Lower lobe of right lung (tissue), 2 donors: ENCODE results near the gene THTPA. TPM values are rescaled to one million over a fixed set of nuclear protein-coding genes. Genes with fewer than 3 reads are reported as not detected.

Experiments used
- ATAC-seq, 2 donors: fragments of 200-7000 bp; cut with Tn5 transposase; one replicate each; pipeline ENCODE4 v1.9.1; 2020 to 2022; ENCODE audit warnings: mild to moderate bottlenecking in 2 of 2, moderate library complexity in 2 of 2
- DNase-seq: peaks from one replicate; pipeline ENCODE4 v3.0.0-alpha.2; 2020
- H3K27ac ChIP-seq: fragments of 200-600 bp; one replicate; pipeline ENCODE4 v1.8.0; 2022
- H3K27me3 ChIP-seq: fragments of 200-600 bp; one replicate; pipeline ENCODE4 v1.8.0; 2022; ENCODE audit warnings: low read depth
- H3K36me3 ChIP-seq: fragments of 200-600 bp; one replicate; pipeline ENCODE4 v1.8.0; 2022; ENCODE audit warnings: mild to moderate bottlenecking
- H3K4me1 ChIP-seq: fragments of 200-600 bp; one replicate; pipeline ENCODE4 v1.8.0; 2022
- H3K4me3 ChIP-seq: fragments of 200-600 bp; one replicate; pipeline ENCODE4 v1.8.0; 2022; ENCODE audit warnings: mild to moderate bottlenecking
- H3K9me3 ChIP-seq: fragments of 200-600 bp; one replicate; pipeline ENCODE4 v1.8.0; 2022
- CTCF ChIP-seq: fragments of 200-600 bp; IDR thresholded peaks from one replicate; pipeline ENCODE4 v1.8.0; 2022; ENCODE audit warnings: antibody characterized with exemption, mild to moderate bottlenecking
- intact Hi-C: fragments of 100-400 bp; cut with DNase I; formaldehyde crosslinking; loops from one replicate; pipeline ENCODE4 v1.11.0; 2022
- total RNA-seq: library from RNA; stranded (reverse); fragmentation: NEBNext Ultra II Directional; extraction: Animal tissue kit (Norgen Biotek cat#: 25700); gene quantifications from one replicate; pipeline ENCODE4 v1.2.1, GENCODE V29; 2021
- donor health status: DM: no; HTN: yes; CAD: no; lungs with severe emphysema.

The THTPA gene
- total RNA-seq, 1 donor from 2014 or later: 19.1 TPM

- Histone ChIP-seq H3K9me3 (no peaks in the 10 kb centered on the region), H3K4me3 (no peak overlapping the region), H3K36me3 (no peaks in the 10 kb centered on the region), H3K4me1 (peaks cover 5% of the 10 kb centered on the region), H3K27me3 (no peaks in the 10 kb centered on the region), H3K27ac (no peak overlapping the region)
- ATAC-seq (no peak), DNase-seq (no peak)
- intact Hi-C loops: no loop called here
- TF ChIP-seq CTCF: no peak
These were observed 25.6 kb upstream of the THTPA start for GRCh38 chr14:23530375-23531055.

DNA sequence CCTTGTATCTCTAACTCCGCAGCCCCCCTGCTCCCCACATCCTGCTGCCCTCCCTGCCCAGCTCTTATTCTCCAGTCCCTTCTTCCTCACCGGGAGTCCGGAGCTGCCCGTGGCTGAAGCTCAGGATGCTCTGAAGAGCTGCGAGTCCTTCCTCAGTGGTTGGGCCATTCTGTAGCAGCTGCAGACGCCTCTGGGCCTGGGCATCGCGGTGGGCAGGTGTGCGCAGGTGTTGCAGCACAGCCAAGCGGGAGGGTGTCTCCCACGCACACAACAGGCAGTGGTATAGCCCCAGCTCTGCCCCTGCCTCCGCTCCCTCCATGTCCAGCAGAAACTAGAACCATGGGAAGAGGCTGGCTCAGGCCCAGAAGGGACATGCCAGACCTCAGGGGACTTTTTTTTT, 24.7 kb upstream of the THTPA start:
- no peak for TF ChIP-seq CTCF
- ATAC-seq: no peak
- Histone ChIP-seq H3K27ac (no peak overlapping the region), H3K4me1 (peaks cover 5% of the 10 kb centered on the region), H3K36me3 (no peaks in the 10 kb centered on the region), H3K27me3 (no peaks in the 10 kb centered on the region), H3K9me3 (no peaks in the 10 kb centered on the region), H3K4me3 (no peak overlapping the region)
- intact Hi-C loops: no loop called here
- DNase-seq: no peak

DNA sequence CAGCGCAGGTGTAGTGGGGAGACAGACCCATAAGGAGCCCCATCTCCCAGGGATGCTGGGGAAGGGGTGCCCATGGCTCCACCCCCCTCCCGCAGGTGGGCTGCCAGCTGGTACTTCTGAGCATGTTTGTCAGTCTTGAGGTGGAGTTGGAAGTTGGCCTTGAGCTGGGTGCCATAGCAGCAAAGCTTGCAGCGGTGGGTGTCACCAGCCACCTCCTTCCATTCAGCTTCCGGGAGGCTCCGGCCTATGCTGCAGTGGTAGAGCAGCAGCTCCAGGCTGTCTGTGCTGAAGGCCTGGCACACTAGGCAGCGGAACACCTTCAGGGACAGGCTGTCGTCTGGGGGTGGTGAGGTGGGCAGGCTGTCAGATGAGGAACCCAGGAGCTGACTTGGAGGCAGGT, 23.4 kb upstream of the THTPA start:
- Histone ChIP-seq H3K4me1 (peaks cover 5% of the 10 kb centered on the region), H3K27ac (no peak overlapping the region), H3K9me3 (no peaks in the 10 kb centered on the region), H3K36me3 (no peaks in the 10 kb centered on the region), H3K4me3 (no peak overlapping the region), H3K27me3 (no peaks in the 10 kb centered on the region)
- intact Hi-C loops: no loop called here
- no peak for TF ChIP-seq CTCF
- ATAC-seq: no peak
- DNase-seq: no peak

- DNase-seq (no peak), ATAC-seq (no peak)
- peaks cover 5% of the 10 kb centered on the region for H3K4me1 ChIP-seq
- H3K27me3 ChIP-seq: no peaks in the 10 kb centered on the region
- TF ChIP-seq CTCF: no peak
- no peaks in the 10 kb centered on the region for H3K36me3 ChIP-seq
- H3K27ac ChIP-seq: no peak overlapping the region
- no peak overlapping the region for H3K4me3 ChIP-seq
- intact Hi-C loops: no loop called here
- H3K9me3 ChIP-seq: no peaks in the 10 kb centered on the region
These were observed 22.2 kb upstream of the THTPA start for GRCh38 chr14:23533652-23534435.

DNA sequence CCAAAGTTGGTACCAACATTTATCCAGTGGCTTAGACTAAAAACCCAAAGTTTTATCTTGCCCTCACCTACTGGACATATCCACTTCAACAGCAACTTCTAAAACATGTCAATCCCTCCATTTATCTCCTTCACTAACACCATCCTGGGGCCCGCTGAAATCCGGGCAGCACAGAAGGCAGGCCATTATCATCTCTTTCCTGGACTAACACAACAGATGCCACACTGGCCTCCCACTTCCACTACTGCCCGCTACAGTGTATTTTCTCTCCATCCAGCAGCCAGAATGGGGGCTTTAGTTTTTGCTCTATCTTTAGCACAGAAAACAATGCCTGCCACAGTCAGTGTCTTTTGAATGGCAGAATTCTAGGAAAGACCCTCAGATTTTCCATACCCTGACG, 20.1 kb upstream of the THTPA start:
- H3K4me3 ChIP-seq: no peak overlapping the region
- peaks cover under 1% of the 10 kb centered on the region for H3K4me1 ChIP-seq
- DNase-seq (no peak), ATAC-seq (no peak)
- no peaks in the 10 kb centered on the region for H3K27me3 ChIP-seq
- no peaks in the 10 kb centered on the region for H3K9me3 ChIP-seq
- TF ChIP-seq CTCF: no peak
- intact Hi-C loops: no loop called here
- H3K27ac ChIP-seq: no peak overlapping the region
- H3K36me3 ChIP-seq: no peaks in the 10 kb centered on the region
